ENCODE results near the gene SF3B2.

SF3B2 gene

GRCh38 chr11:66052664-66052982, 459 bp downstream of the SF3B2 start:
- Histone ChIP-seq H3K4me1 (ENCODE audit: control insufficient read depth, insufficient read depth, low read length, poor library complexity, severe bottlenecking) (peaks cover 18% of the 10 kb centered on the region), H3K4me3 (ENCODE audit: extremely low read depth, insufficient read depth, low read length, poor library complexity, severe bottlenecking) (peak overlapping the region; percentile 99), H3K9me3 (ENCODE audit: control insufficient read depth, low read length) (no peaks in the 10 kb centered on the region), H3K27ac (ENCODE audit: low read depth, low read length, severe bottlenecking) (peak overlapping the region; percentile 93), H3K36me3 (ENCODE audit: control insufficient read depth, insufficient read depth, low read length) (peaks cover 45% of the 10 kb centered on the region)
- WGBS, 2 experiments (ENCODE audit: insufficient coverage in 2 of 2) = 0% methylated on average over 12 to 16 of the region's 17 CpGs

- H3K4me3 ChIP-seq (ENCODE audit: extremely low read depth, insufficient read depth, low read length, poor library complexity, severe bottlenecking) = no peak overlapping the region
- peaks cover 18% of the 10 kb centered on the region for H3K4me1 ChIP-seq (ENCODE audit: control insufficient read depth, insufficient read depth, low read length, poor library complexity, severe bottlenecking)
- H3K9me3 ChIP-seq (ENCODE audit: control insufficient read depth, low read length) = no peaks in the 10 kb centered on the region
- 94 to 98% methylated on average over 6 of the region's 7 CpGs for WGBS, 2 experiments (ENCODE audit: insufficient coverage in 2 of 2)
- peaks cover 69% of the 10 kb centered on the region for H3K36me3 ChIP-seq (ENCODE audit: control insufficient read depth, insufficient read depth, low read length)
- no peak overlapping the region for H3K27ac ChIP-seq (ENCODE audit: low read depth, low read length, severe bottlenecking)
These were observed 2.9 kb downstream of the SF3B2 start for GRCh38 chr11:66055021-66055420.

GRCh38 chr11:66056501-66056900, 4.3 kb downstream of the SF3B2 start:
- no peak overlapping the region for H3K4me3 ChIP-seq (ENCODE audit: extremely low read depth, insufficient read depth, low read length, poor library complexity, severe bottlenecking)
- no peaks in the 10 kb centered on the region for H3K9me3 ChIP-seq (ENCODE audit: control insufficient read depth, low read length)
- H3K27ac ChIP-seq (ENCODE audit: low read depth, low read length, severe bottlenecking) = no peak overlapping the region
- H3K4me1 ChIP-seq (ENCODE audit: control insufficient read depth, insufficient read depth, low read length, poor library complexity, severe bottlenecking) = peaks cover 8% of the 10 kb centered on the region
- WGBS, 2 experiments (ENCODE audit: insufficient coverage in 2 of 2) = 85 to 88% methylated on average over 5 to 6 of the region's 7 CpGs
- H3K36me3 ChIP-seq (ENCODE audit: control insufficient read depth, insufficient read depth, low read length) = peaks cover 84% of the 10 kb centered on the region

GRCh38 chr11:66059966-66060680, 8.0 kb downstream of the SF3B2 start:
- 83 to 84% methylated on average over 8 of the region's 8 CpGs for WGBS, 2 experiments (ENCODE audit: insufficient coverage in 2 of 2)
- no peak overlapping the region for H3K4me3 ChIP-seq (ENCODE audit: extremely low read depth, insufficient read depth, low read length, poor library complexity, severe bottlenecking)
- no peak overlapping the region for H3K27ac ChIP-seq (ENCODE audit: low read depth, low read length, severe bottlenecking)
- H3K9me3 ChIP-seq (ENCODE audit: control insufficient read depth, low read length) = peaks cover 1% of the 10 kb centered on the region
- no peaks in the 10 kb centered on the region for H3K4me1 ChIP-seq (ENCODE audit: control insufficient read depth, insufficient read depth, low read length, poor library complexity, severe bottlenecking)
- H3K36me3 ChIP-seq (ENCODE audit: control insufficient read depth, insufficient read depth, low read length) = peaks cover 98% of the 10 kb centered on the region

GRCh38 chr11:66061268-66061667, 9.1 kb downstream of the SF3B2 start:
- WGBS, 2 experiments (ENCODE audit: insufficient coverage in 2 of 2) = 91 to 96% methylated on average over 5 to 6 of the region's 6 CpGs
- H3K9me3 ChIP-seq (ENCODE audit: control insufficient read depth, low read length) = peaks cover 3% of the 10 kb centered on the region
- no peaks in the 10 kb centered on the region for H3K4me1 ChIP-seq (ENCODE audit: control insufficient read depth, insufficient read depth, low read length, poor library complexity, severe bottlenecking)
- no peak overlapping the region for H3K4me3 ChIP-seq (ENCODE audit: extremely low read depth, insufficient read depth, low read length, poor library complexity, severe bottlenecking)
- H3K27ac ChIP-seq (ENCODE audit: low read depth, low read length, severe bottlenecking) = no peak overlapping the region
- peaks cover 96% of the 10 kb centered on the region for H3K36me3 ChIP-seq (ENCODE audit: control insufficient read depth, insufficient read depth, low read length)

- H3K27ac ChIP-seq (ENCODE audit: low read depth, low read length, severe bottlenecking) = no peak overlapping the region
- H3K36me3 ChIP-seq (ENCODE audit: control insufficient read depth, insufficient read depth, low read length) = peaks cover 96% of the 10 kb centered on the region
- no peak overlapping the region for H3K4me3 ChIP-seq (ENCODE audit: extremely low read depth, insufficient read depth, low read length, poor library complexity, severe bottlenecking)
- H3K9me3 ChIP-seq (ENCODE audit: control insufficient read depth, low read length) = peaks cover 3% of the 10 kb centered on the region
- H3K4me1 ChIP-seq (ENCODE audit: control insufficient read depth, insufficient read depth, low read length, poor library complexity, severe bottlenecking) = no peaks in the 10 kb centered on the region
- WGBS, 2 experiments (ENCODE audit: insufficient coverage in 2 of 2) = 91% methylated on average over 1 of the region's 2 CpGs; no CpG with 5 or more reads in 1 of the 2 experiments
These were observed 10.2 kb downstream of the SF3B2 start for GRCh38 chr11:66062408-66062807.

GRCh38 chr11:66063900-66064299, 11.7 kb downstream of the SF3B2 start:
- peaks cover 3% of the 10 kb centered on the region for H3K9me3 ChIP-seq (ENCODE audit: control insufficient read depth, low read length)
- no peak overlapping the region for H3K4me3 ChIP-seq (ENCODE audit: extremely low read depth, insufficient read depth, low read length, poor library complexity, severe bottlenecking)
- peaks cover 96% of the 10 kb centered on the region for H3K36me3 ChIP-seq (ENCODE audit: control insufficient read depth, insufficient read depth, low read length)
- peaks cover 7% of the 10 kb centered on the region for H3K4me1 ChIP-seq (ENCODE audit: control insufficient read depth, insufficient read depth, low read length, poor library complexity, severe bottlenecking)
- WGBS, 2 experiments (ENCODE audit: insufficient coverage in 2 of 2) = 100% methylated on average over 2 of the region's 2 CpGs
- H3K27ac ChIP-seq (ENCODE audit: low read depth, low read length, severe bottlenecking) = no peak overlapping the region

- WGBS, 2 experiments (ENCODE audit: insufficient coverage in 2 of 2) = no CpG with 5 or more reads among the region's 1 CpG
- H3K36me3 ChIP-seq (ENCODE audit: control insufficient read depth, insufficient read depth, low read length) = peaks cover 94% of the 10 kb centered on the region
These were observed 12.4 kb downstream of the SF3B2 start for GRCh38 chr11:66064571-66064970.

GRCh38 chr11:66066751-66067150, 14.6 kb downstream of the SF3B2 start:
- peaks cover 72% of the 10 kb centered on the region for H3K36me3 ChIP-seq (ENCODE audit: control insufficient read depth, insufficient read depth, low read length)
- WGBS, 2 experiments (ENCODE audit: insufficient coverage in 2 of 2) = 89 to 100% methylated on average over 1 of the region's 3 CpGs
- no peak overlapping the region for H3K27ac ChIP-seq (ENCODE audit: low read depth, low read length, severe bottlenecking)
- H3K9me3 ChIP-seq (ENCODE audit: control insufficient read depth, low read length) = peaks cover 3% of the 10 kb centered on the region
- peaks cover 12% of the 10 kb centered on the region for H3K4me1 ChIP-seq (ENCODE audit: control insufficient read depth, insufficient read depth, low read length, poor library complexity, severe bottlenecking)
- H3K4me3 ChIP-seq (ENCODE audit: extremely low read depth, insufficient read depth, low read length, poor library complexity, severe bottlenecking) = no peak overlapping the region

More at GRCh38 chr11:66064571-66064970, 12.4 kb downstream of the SF3B2 start:
- Histone ChIP-seq H3K4me3 (ENCODE audit: extremely low read depth, insufficient read depth, low read length, poor library complexity, severe bottlenecking) (no peak overlapping the region), H3K4me1 (ENCODE audit: control insufficient read depth, insufficient read depth, low read length, poor library complexity, severe bottlenecking) (peaks cover 12% of the 10 kb centered on the region), H3K27ac (ENCODE audit: low read depth, low read length, severe bottlenecking) (no peak overlapping the region), H3K9me3 (ENCODE audit: control insufficient read depth, low read length) (peaks cover 3% of the 10 kb centered on the region)

- Histone ChIP-seq H3K4me1 (ENCODE audit: control insufficient read depth, insufficient read depth, low read length, poor library complexity, severe bottlenecking) (peaks cover 12% of the 10 kb centered on the region), H3K9me3 (ENCODE audit: control insufficient read depth, low read length) (peaks cover 3% of the 10 kb centered on the region), H3K36me3 (ENCODE audit: control insufficient read depth, insufficient read depth, low read length) (peaks cover 71% of the 10 kb centered on the region), H3K4me3 (ENCODE audit: extremely low read depth, insufficient read depth, low read length, poor library complexity, severe bottlenecking) (no peak overlapping the region), H3K27ac (ENCODE audit: low read depth, low read length, severe bottlenecking) (no peak overlapping the region)
- 78 to 83% methylated on average over 4 of the region's 4 CpGs for WGBS, 2 experiments (ENCODE audit: insufficient coverage in 2 of 2)
These were observed 15.5 kb downstream of the SF3B2 start for GRCh38 chr11:66067640-66068039.

GRCh38 chr11:66068154-66068821, 16.1 kb downstream of the SF3B2 start:
- peak overlapping the region; percentile 91 for H3K27ac ChIP-seq (ENCODE audit: low read depth, low read length, severe bottlenecking)
- H3K4me3 ChIP-seq (ENCODE audit: extremely low read depth, insufficient read depth, low read length, poor library complexity, severe bottlenecking) = no peak overlapping the region
- 68 to 69% methylated on average over 12 to 14 of the region's 17 CpGs for WGBS, 2 experiments (ENCODE audit: insufficient coverage in 2 of 2)
- H3K9me3 ChIP-seq (ENCODE audit: control insufficient read depth, low read length) = peaks cover 3% of the 10 kb centered on the region
- peaks cover 71% of the 10 kb centered on the region for H3K36me3 ChIP-seq (ENCODE audit: control insufficient read depth, insufficient read depth, low read length)
- H3K4me1 ChIP-seq (ENCODE audit: control insufficient read depth, insufficient read depth, low read length, poor library complexity, severe bottlenecking) = peaks cover 12% of the 10 kb centered on the region

Data from mesodermal cell (in vitro differentiated cells).